DMS 273 treated with DMSO at 0.1 percent for 48 hours (cell line): Measurements from ENCODE around the gene SND1.

Source experiments
- DNase-seq: peaks from one replicate; lab custom pipeline; 2025; lab: John Stamatoyannopoulos, UW

Gene SND1

GRCh38 chr7:127651556-127652332 is at the start of gene SND1:
TSS of gene SND1 (plus strand) at chr7:127652194. CDS start at chr7:127652374, 180 bp downstream.
- peak; percentile 99 for DNase-seq

- DNase-seq = no peak
Observed at GRCh38 chr7:127608446-127608845, 43.5 kb upstream of the SND1 start.

GRCh38 chr7:127609297-127609696 is 42.7 kb upstream of the SND1 start:
- no peak for DNase-seq

- no peak for DNase-seq
Observed at GRCh38 chr7:127612263-127612662, 39.7 kb upstream of the SND1 start.

- DNase-seq = no peak
Observed at GRCh38 chr7:127616724-127617123, 35.3 kb upstream of the SND1 start.

- no peak for DNase-seq
Observed at GRCh38 chr7:127618042-127618441, 34.0 kb upstream of the SND1 start, which contains the start of gene PAX4. TSS of gene PAX4 (minus strand) at chr7:127618142. CDS start at chr7:127615928, 2,214 bp downstream.

- DNase-seq = no peak
Observed at GRCh38 chr7:127618775-127619174, 33.2 kb upstream of the SND1 start.

- peak; percentile 78 for DNase-seq
Observed at GRCh38 chr7:127619681-127620405, 32.2 kb upstream of the SND1 start.

- DNase-seq = no peak
Observed at GRCh38 chr7:127620406-127621233, 31.4 kb upstream of the SND1 start.

GRCh38 chr7:127625331-127625730 is 26.7 kb upstream of the SND1 start:
- no peak for DNase-seq

- DNase-seq = no peak
Observed at GRCh38 chr7:127628445-127628844, 23.5 kb upstream of the SND1 start.

GRCh38 chr7:127629268-127629854 is 22.6 kb upstream of the SND1 start:
- no peak for DNase-seq

- no peak for DNase-seq
Observed at GRCh38 chr7:127632276-127632910, 19.6 kb upstream of the SND1 start.

GRCh38 chr7:127635659-127636285 is 16.2 kb upstream of the SND1 start:
- no peak for DNase-seq

- DNase-seq = no peak
Observed at GRCh38 chr7:127638197-127638596, 13.8 kb upstream of the SND1 start.

- DNase-seq = no peak
Observed at GRCh38 chr7:127644484-127644883, 7.5 kb upstream of the SND1 start.

GRCh38 chr7:127647636-127648035 is 4.4 kb upstream of the SND1 start:
- no peak for DNase-seq

GRCh38 chr7:127648986-127649385 is 3.0 kb upstream of the SND1 start:
- DNase-seq = no peak

GRCh38 chr7:127650847-127651555 is 993 bp upstream of the SND1 start:
- DNase-seq = no peak
